ENCODE data around the gene MPC1.

Gene MPC1

DNA sequence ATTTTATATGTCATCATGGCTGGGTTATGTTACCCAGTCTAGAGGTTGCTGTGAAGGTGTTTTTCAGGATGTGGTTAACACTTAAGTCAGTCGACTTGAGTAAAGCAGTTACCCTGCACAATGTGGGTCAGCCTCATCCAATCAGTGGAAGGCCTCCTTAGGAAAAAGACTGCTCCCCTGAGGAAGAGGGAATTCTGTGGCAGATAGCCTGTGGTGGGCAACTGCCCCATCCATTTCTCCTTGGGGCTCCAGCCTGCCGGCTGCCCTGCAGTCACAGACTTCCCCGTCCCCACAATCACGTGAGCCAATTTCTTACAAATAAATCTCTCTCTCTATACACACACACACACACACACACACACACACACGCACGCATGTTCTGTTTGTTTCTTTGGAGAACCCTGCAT is 34.5 kb upstream of the MPC1 start:
- H3K4me3 ChIP-seq (ENCODE audit: insufficient read depth, low read depth, low read length), result no peak overlapping the region

DNA sequence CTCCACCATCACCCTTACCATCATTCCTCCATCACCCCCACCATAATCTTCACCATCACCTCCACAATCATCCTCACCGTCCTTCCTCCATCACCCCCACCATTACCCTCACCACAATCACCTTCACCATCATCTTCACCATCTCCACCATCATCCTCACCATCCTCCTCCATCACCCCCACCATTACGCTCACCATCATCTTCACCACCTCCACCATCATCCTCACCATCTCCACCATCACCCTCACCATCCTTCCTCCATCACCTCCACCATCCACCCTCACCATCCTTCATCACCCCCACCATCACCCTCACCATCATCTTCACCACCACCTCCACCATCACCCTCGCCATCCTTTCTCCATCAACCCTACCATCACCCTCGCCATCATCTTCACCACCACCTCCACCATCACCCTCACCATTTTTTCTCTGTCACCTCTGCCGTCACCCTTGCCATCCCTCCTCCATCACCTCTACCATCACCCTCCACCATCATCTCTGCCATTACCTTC is 33.1 kb upstream of the MPC1 start:
- WGBS, 2 experiments, result 70% methylated on average over 5 of the region's 5 CpGs
- no peaks in the 10 kb centered on the region for H3K9me3 ChIP-seq (ENCODE audit: control insufficient read depth, low read length)
- no peak overlapping the region for H3K27ac ChIP-seq (ENCODE audit: insufficient read depth, low read depth, low read length, poor library complexity, severe bottlenecking)
- no peaks in the 10 kb centered on the region for H3K36me3 ChIP-seq (ENCODE audit: control insufficient read depth, insufficient read depth, low read length)
- no peaks in the 10 kb centered on the region for H3K27me3 ChIP-seq (ENCODE audit: control insufficient read depth, insufficient read depth, low read length, poor library complexity, severe bottlenecking)
- H3K4me1 ChIP-seq (ENCODE audit: control insufficient read depth, insufficient read depth, low read length), result no peaks in the 10 kb centered on the region
- no peak overlapping the region for H3K4me3 ChIP-seq (ENCODE audit: insufficient read depth, low read depth, low read length)

More for the DNA sequence above, 34.5 kb upstream of the MPC1 start:
- no peaks in the 10 kb centered on the region for H3K9me3 ChIP-seq (ENCODE audit: control insufficient read depth, low read length)
- no peak overlapping the region for H3K27ac ChIP-seq (ENCODE audit: insufficient read depth, low read depth, low read length, poor library complexity, severe bottlenecking)
- WGBS, 2 experiments, result 88 to 92% methylated on average over 6 of the region's 6 CpGs
- H3K27me3 ChIP-seq (ENCODE audit: control insufficient read depth, insufficient read depth, low read length, poor library complexity, severe bottlenecking), result no peaks in the 10 kb centered on the region
- H3K36me3 ChIP-seq (ENCODE audit: control insufficient read depth, insufficient read depth, low read length), result no peaks in the 10 kb centered on the region
- H3K4me1 ChIP-seq (ENCODE audit: control insufficient read depth, insufficient read depth, low read length), result no peaks in the 10 kb centered on the region

DNA sequence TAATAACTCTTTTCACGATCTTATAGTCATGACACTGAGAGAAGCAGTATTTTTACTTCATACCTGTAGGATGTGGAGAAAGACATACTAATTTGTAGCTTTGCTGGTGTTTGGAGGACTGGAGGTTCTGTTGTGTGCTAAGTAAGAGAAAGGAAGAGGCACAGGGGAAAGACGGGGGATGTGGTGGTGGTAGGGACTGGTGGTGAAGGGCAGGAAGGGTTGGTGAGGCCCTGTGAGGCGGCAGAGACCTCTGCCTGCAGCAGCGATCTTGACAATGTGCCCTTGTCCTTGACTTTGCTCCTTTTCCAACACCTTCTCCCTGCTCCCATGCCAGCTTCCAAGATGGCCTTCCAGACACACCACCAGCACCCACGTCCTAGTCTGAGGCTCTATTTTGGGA is 32.6 kb upstream of the MPC1 start:
- no peak overlapping the region for H3K4me3 ChIP-seq (ENCODE audit: insufficient read depth, low read depth, low read length)
- no peaks in the 10 kb centered on the region for H3K4me1 ChIP-seq (ENCODE audit: control insufficient read depth, insufficient read depth, low read length)
- 91 to 94% methylated on average over 5 of the region's 5 CpGs for WGBS, 2 experiments
- no peaks in the 10 kb centered on the region for H3K36me3 ChIP-seq (ENCODE audit: control insufficient read depth, insufficient read depth, low read length)
- H3K27ac ChIP-seq (ENCODE audit: insufficient read depth, low read depth, low read length, poor library complexity, severe bottlenecking), result no peak overlapping the region
- no peaks in the 10 kb centered on the region for H3K27me3 ChIP-seq (ENCODE audit: control insufficient read depth, insufficient read depth, low read length, poor library complexity, severe bottlenecking)
- H3K9me3 ChIP-seq (ENCODE audit: control insufficient read depth, low read length), result no peaks in the 10 kb centered on the region

DNA sequence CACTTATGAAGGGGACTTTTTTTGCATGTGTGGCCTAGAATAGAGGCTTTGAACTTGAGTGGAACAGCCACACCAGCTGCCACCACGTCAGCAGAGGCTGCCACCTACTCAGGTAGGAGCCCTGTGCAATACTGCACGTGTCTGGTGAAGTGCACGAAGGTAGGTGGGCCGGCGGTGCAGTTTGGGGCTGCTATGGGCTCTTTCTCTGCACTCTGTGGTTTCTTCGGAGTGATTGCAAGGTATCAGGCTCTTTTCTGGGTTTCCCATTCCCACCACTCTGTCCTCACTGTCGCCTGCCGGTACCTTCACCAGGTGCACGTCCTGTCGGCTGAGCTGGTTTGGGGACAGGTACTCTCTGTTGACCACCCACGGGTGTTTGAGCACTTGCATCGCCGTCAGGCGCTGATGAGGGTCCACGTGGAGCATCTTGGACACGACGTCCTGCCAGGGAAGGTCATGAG is 30.8 kb upstream of the MPC1 start:
- Histone ChIP-seq H3K4me1 (ENCODE audit: control insufficient read depth, insufficient read depth, low read length) (no peaks in the 10 kb centered on the region), H3K9me3 (ENCODE audit: control insufficient read depth, low read length) (no peaks in the 10 kb centered on the region), H3K36me3 (ENCODE audit: control insufficient read depth, insufficient read depth, low read length) (no peaks in the 10 kb centered on the region), H3K27ac (ENCODE audit: insufficient read depth, low read depth, low read length, poor library complexity, severe bottlenecking) (no peak overlapping the region), H3K27me3 (ENCODE audit: control insufficient read depth, insufficient read depth, low read length, poor library complexity, severe bottlenecking) (no peaks in the 10 kb centered on the region), H3K4me3 (ENCODE audit: insufficient read depth, low read depth, low read length) (no peak overlapping the region)
- WGBS, 2 experiments, result 95% methylated on average over 17 of the region's 17 CpGs

DNA sequence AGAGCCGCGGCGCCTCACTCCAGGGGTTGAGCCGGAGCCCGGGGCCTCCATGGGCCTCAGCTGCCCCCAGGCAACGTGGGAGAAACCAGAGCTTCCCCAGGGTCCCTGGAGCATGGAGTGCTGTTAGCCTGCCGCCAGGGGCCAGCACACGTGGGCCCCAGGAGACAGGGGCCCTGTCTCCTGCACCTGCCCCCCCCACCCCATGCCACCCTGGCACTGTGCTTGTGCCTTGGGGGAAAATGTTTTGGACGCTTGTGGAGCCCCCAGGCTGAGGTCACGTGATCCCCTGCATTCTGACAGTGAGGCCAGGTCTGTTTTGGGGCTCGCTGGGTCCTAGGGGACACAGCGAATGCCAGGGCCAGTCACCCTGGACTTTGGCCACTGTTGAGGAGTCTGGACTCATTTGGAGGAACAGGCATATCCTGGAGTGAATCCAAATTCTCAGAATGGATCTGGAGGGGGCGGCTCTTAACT is 30.2 kb upstream of the MPC1 start:
- 93% methylated on average over 13 of the region's 13 CpGs for WGBS, 2 experiments
- Histone ChIP-seq H3K4me3 (ENCODE audit: insufficient read depth, low read depth, low read length) (no peak overlapping the region), H3K27ac (ENCODE audit: insufficient read depth, low read depth, low read length, poor library complexity, severe bottlenecking) (no peak overlapping the region), H3K4me1 (ENCODE audit: control insufficient read depth, insufficient read depth, low read length) (no peaks in the 10 kb centered on the region), H3K9me3 (ENCODE audit: control insufficient read depth, low read length) (no peaks in the 10 kb centered on the region), H3K27me3 (ENCODE audit: control insufficient read depth, insufficient read depth, low read length, poor library complexity, severe bottlenecking) (no peaks in the 10 kb centered on the region), H3K36me3 (ENCODE audit: control insufficient read depth, insufficient read depth, low read length) (no peaks in the 10 kb centered on the region)

DNA sequence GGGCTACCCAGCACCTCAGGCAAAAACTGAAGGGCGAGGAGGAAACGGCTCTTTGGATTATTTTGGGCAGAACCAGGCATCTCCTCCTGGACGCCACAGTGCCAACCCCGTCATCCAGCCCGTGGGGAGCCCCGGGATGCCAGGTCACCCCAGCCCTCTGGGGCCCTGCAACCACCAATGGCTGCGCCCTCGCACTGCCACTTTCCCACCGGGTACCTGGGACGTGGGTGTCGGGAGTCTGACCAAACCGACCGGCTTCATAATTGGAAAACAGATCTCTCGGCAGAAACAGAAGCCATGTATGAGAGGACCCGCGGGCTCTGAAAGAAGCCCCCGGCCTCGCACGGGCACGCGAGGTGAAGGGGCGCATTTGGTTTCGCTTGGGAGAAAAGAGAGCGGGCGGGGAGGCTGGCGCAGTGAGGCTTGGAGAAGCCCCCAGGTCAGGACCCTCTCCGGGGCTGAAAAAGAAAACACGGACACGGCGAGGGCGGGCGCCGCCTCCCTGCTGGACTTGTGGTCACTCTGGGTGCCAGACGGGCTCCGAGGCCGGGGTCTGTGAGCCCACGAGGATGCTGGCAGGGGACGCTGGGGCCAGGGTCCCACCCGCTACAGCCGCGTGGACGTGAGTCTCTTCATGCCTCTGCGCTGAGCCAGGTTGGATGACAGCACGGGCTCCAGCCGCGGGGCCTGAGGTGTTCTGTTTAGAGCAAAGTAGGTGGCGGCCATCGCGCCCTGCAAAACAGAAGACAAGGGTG is 29.6 kb upstream of the MPC1 start:
- H3K36me3 ChIP-seq (ENCODE audit: control insufficient read depth, insufficient read depth, low read length), result no peaks in the 10 kb centered on the region
- no peaks in the 10 kb centered on the region for H3K9me3 ChIP-seq (ENCODE audit: control insufficient read depth, low read length)
- H3K4me3 ChIP-seq (ENCODE audit: insufficient read depth, low read depth, low read length), result no peak overlapping the region
- no peaks in the 10 kb centered on the region for H3K27me3 ChIP-seq (ENCODE audit: control insufficient read depth, insufficient read depth, low read length, poor library complexity, severe bottlenecking)
- WGBS, 2 experiments, result 93 to 94% methylated on average over 49 of the region's 49 CpGs
- no peak overlapping the region for H3K27ac ChIP-seq (ENCODE audit: insufficient read depth, low read depth, low read length, poor library complexity, severe bottlenecking)
- no peaks in the 10 kb centered on the region for H3K4me1 ChIP-seq (ENCODE audit: control insufficient read depth, insufficient read depth, low read length)

DNA sequence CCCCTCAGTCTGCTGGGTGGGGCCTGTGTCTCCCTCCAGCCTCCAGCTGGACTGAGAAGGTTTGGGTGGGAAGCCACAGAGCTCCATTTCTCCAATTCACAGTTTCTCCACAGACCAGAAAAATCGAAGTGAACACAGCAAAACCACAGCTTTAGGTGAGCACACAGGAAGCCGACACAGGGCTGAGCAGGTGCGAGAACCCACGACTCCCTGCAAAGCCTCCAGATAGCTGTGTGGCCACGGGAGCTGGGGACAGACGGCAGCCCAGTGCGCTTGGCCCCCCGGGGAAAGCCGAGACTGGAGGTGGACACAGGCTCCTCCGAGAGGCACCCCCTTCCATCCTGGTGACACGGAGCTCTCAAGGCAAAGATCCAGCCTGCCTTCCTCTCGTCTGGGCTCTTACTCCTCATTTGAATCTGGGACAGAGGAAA is 29.0 kb upstream of the MPC1 start:
- Histone ChIP-seq H3K27ac (ENCODE audit: insufficient read depth, low read depth, low read length, poor library complexity, severe bottlenecking) (no peak overlapping the region), H3K27me3 (ENCODE audit: control insufficient read depth, insufficient read depth, low read length, poor library complexity, severe bottlenecking) (no peaks in the 10 kb centered on the region), H3K4me3 (ENCODE audit: insufficient read depth, low read depth, low read length) (no peak overlapping the region), H3K4me1 (ENCODE audit: control insufficient read depth, insufficient read depth, low read length) (no peaks in the 10 kb centered on the region), H3K9me3 (ENCODE audit: control insufficient read depth, low read length) (no peaks in the 10 kb centered on the region), H3K36me3 (ENCODE audit: control insufficient read depth, insufficient read depth, low read length) (no peaks in the 10 kb centered on the region)
- WGBS, 2 experiments, result 90 to 93% methylated on average over 12 of the region's 12 CpGs

DNA sequence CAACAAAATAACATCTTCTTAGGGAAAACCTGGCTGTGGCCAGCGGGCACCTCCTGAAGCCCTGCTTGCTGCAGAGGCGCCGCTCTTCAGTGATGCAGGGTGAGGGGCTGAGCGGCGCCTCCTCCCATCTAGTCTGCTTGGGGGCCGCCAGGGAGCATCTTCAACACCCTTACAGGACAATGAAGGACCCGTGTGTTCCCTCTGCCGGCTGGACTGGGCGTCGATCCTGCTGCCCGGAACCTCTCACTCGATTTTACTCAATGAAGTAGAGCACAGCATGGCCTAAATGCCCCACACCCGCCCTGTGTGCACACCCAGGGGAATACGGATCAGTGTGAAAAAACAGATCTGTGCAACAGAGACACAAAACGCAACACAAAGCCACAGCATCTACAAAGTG is 28.5 kb upstream of the MPC1 start:
- H3K36me3 ChIP-seq (ENCODE audit: control insufficient read depth, insufficient read depth, low read length), result no peaks in the 10 kb centered on the region
- H3K4me3 ChIP-seq (ENCODE audit: insufficient read depth, low read depth, low read length), result no peak overlapping the region
- H3K27me3 ChIP-seq (ENCODE audit: control insufficient read depth, insufficient read depth, low read length, poor library complexity, severe bottlenecking), result no peaks in the 10 kb centered on the region
- 89 to 90% methylated on average over 15 of the region's 15 CpGs for WGBS, 2 experiments
- H3K9me3 ChIP-seq (ENCODE audit: control insufficient read depth, low read length), result no peaks in the 10 kb centered on the region
- no peak overlapping the region for H3K27ac ChIP-seq (ENCODE audit: insufficient read depth, low read depth, low read length, poor library complexity, severe bottlenecking)
- H3K4me1 ChIP-seq (ENCODE audit: control insufficient read depth, insufficient read depth, low read length), result no peaks in the 10 kb centered on the region

DNA sequence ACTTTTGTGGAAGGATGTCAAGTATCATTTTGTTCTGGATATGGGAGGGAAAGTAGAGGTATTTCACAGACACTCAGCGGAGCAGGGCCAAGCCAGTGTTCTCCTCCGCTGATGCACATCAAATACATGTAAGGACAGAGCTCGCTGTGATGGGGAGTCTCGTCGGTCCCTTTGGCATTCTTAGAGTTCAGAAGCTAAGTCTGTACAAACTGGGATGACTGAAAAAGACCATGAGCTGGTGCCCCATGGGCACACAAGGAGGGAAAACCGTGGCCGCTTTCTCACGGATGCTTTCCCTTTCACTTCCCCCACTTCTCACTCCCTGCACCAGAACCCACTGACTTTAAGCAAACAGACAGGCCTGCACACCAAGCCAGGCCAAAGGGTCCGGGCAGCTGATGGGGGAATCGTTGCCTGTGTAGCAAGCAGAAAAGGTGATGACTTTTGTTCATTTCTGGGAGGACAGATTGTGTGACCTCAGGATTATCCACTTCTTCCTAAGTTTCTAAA is 27.7 kb upstream of the MPC1 start:
- Histone ChIP-seq H3K4me3 (ENCODE audit: insufficient read depth, low read depth, low read length) (no peak overlapping the region), H3K27ac (ENCODE audit: insufficient read depth, low read depth, low read length, poor library complexity, severe bottlenecking) (no peak overlapping the region), H3K9me3 (ENCODE audit: control insufficient read depth, low read length) (no peaks in the 10 kb centered on the region), H3K36me3 (ENCODE audit: control insufficient read depth, insufficient read depth, low read length) (no peaks in the 10 kb centered on the region), H3K27me3 (ENCODE audit: control insufficient read depth, insufficient read depth, low read length, poor library complexity, severe bottlenecking) (no peaks in the 10 kb centered on the region), H3K4me1 (ENCODE audit: control insufficient read depth, insufficient read depth, low read length) (no peaks in the 10 kb centered on the region)
- whole genome bisulfite sequencing, 2 experiments, result 91 to 92% methylated on average over 10 of the region's 10 CpGs

DNA sequence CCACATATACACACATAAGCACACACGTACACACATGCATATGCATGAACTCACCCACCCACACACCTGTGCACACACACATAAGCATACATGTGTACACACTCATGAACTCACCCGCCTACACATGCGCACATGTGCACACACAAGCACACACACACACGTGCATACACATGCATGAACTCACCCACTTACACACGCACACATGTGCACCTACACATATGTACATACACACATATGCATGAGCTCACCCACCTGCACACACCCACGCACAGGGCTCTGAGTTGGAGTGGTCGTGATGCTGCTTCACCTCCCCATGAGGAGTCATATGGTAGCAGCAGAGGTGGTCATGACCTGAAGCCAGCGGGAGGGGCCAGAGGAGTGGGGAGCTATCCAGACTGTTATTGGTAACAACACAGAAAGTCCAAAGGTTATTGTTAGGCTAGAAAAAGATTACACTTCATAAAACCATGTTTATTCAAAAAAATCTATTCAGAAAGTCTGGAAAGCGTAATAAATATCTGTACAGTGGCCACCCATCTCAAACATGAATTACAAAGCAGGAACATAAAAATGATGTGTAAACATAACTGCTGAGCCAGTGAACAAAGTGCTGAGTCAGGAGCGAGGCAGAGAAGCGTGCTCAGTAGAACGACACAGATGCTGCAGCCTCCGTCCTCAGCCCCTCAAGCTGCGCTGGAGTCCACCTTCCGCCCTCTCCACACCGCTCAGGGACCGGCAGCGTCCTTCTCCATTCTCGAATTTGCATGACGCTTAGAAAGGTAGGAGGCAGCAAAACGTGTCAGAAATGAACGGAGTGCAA is 26.4 kb upstream of the MPC1 start:
- Histone ChIP-seq H3K27me3 (ENCODE audit: control insufficient read depth, insufficient read depth, low read length, poor library complexity, severe bottlenecking) (no peaks in the 10 kb centered on the region), H3K4me3 (ENCODE audit: insufficient read depth, low read depth, low read length) (no peak overlapping the region), H3K9me3 (ENCODE audit: control insufficient read depth, low read length) (no peaks in the 10 kb centered on the region), H3K27ac (ENCODE audit: insufficient read depth, low read depth, low read length, poor library complexity, severe bottlenecking) (no peak overlapping the region), H3K4me1 (ENCODE audit: control insufficient read depth, insufficient read depth, low read length) (no peaks in the 10 kb centered on the region), H3K36me3 (ENCODE audit: control insufficient read depth, insufficient read depth, low read length) (no peaks in the 10 kb centered on the region)
- 90 to 91% methylated on average over 22 of the region's 22 CpGs for WGBS, 2 experiments

Measured in ectodermal cell (in vitro differentiated cells).